NCI-H69 (cell line): ENCODE data around the gene RPL3.

Experiments
- DNase-seq: peaks from one replicate; lab custom pipeline; 2025; lab: John Stamatoyannopoulos, UW

RPL3 gene

DNA sequence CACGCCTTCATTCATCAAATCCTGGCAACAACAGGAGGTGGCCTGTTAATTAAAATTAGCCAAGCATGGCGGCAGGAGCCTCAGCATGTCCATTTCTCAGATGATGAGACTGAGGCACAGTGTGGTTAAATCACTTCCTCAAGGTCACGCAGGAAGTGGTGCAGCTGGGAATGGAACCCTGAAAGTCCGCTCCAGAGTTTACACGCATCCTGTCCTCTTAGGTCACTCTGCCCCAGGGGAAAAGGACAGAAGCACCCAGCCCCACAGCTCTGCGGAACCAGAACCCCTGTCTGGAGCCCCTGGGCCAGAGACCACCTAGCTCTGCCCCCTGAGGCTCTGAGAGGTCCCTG lies 19.6 kb downstream of the RPL3 start:
- DNase-seq: peak; percentile 53

DNA sequence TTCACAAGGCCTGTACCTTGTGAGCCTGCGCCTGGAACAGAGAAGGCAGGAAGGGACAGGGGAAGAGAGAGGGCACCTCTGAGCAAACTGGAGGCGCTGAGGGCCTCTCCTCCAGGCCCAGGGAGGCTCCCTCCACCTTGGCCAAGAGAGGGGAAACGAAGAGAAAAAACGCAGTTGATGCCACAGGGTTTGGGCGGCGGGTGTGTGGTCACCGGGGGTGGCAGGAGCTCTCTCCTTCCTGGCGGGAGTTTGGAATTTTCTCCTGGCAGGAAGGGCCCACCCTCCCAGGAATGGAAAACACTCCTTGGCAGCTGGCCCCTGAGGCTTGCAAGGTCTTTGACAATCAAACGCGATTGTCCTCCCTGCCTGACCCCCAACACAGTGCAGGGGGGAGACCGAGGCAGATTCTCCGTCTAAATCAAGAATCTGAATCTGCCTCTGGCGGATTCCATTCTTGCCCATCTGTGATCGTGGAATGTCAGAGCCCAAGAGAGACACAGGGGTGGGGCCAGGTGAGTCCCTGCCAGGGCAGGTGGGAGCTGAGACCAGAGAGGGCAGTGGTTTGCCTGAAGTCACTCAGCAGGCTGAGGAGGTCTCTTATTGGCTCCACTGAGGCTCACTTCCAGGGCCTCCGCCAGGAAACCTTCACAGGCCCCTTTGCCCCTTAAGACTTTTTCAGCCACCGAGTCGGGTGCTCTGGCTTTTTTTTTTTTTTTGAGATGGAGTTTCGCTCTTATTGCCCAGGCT lies 21.0 kb downstream of the RPL3 start:
- DNase-seq: no peak

GRCh38 chr22:39297490-39298240 lies 21.8 kb downstream of the RPL3 start:
- DNase-seq: peak; percentile 78

GRCh38 chr22:39296981-39297489 lies 22.4 kb downstream of the RPL3 start:
- no peak for DNase-seq

DNA sequence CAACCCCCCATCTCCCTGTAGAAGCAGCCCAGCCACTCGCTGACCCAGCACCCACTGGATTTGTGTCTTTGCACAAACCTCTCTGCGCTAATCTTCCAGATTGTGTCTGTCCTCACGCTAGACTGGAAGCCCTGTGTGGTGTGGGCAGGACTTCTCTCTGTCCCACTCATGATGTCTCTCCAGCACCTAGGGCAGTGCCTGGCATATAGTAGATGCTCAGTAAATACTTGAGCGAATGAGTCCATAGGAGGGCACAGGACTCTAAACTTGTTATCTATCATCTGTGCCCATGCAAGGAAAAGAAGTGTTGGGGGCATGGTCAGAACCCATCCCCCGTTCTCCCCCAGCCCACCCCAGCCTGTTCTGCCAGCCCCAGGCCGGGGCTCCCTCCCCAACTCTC lies 22.9 kb downstream of the RPL3 start:
- DNase-seq: no peak

DNA sequence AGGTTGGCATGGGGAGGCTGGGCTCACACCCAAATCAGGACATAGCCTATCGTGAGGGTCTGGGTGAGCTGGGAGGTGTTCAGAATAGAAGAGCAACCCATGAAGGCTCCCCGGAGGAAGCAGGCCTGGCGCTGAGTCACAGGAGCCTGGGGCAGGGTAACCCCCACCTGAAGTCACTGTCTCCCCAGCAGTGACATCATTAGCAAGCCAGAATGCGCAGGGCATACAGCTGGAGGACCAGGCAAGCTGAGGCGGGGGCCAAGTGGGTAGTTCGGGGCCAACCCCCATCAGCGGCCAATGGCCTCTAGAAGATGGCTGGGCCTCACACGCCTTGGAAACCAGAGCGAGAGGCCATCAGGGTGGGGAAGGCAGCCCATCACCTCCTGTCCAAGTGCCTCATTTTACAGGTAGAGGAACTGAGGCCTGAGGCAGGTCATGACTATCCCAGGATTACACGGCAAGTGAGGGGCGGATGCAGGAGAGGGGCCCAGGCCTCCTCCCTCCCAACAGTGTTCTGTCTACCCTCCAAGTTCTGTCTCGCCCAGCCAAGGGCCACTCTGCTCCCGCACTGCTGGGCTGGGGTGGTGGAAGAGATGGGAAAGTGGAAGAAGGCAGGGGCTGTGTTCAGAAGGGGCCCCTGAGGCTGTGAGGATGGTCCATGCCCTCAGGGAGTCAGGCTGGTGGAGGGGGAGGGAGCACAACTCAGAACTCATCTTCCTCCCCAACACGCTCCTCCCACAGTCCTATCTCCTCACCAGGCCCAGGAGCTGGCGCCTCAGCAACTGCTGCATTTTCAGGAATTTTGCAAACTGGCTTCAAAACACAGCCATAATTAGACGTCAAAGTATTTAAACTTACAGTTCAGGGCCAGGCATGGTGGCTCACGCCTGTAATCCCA lies 24.6 kb downstream of the RPL3 start:
- no peak for DNase-seq

- DNase-seq: no peak
These were observed 25.6 kb downstream of the RPL3 start for GRCh38 chr22:39293766-39294368.

DNA sequence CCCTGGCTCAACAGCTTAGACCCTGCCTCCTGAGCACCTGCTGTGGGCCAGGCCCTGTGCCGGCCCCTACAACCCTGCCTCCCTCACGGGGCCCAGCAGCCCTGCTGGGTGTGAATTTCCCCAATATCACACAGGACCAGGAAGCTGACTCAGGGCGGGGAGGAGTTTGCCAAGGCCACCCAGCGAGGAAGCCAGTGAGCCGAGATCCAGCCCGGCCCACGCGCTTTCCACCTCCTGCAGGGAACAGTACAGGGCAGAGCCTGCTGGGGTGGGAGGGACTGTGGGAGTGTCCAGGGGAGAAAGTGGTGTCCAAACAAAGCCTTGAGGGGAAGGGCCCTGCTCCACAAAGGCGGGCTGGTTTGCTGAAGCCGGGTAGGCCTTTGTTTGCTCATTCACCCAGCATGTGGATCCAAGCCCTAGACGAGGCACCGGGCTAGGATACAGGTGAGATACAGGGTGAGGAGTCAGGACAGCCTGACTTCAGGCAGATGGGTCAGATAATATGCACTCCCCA lies 26.8 kb downstream of the RPL3 start:
- DNase-seq: peak; percentile 91

- no peak for DNase-seq
These were observed 27.4 kb downstream of the RPL3 start for GRCh38 chr22:39292031-39292462.

DNA sequence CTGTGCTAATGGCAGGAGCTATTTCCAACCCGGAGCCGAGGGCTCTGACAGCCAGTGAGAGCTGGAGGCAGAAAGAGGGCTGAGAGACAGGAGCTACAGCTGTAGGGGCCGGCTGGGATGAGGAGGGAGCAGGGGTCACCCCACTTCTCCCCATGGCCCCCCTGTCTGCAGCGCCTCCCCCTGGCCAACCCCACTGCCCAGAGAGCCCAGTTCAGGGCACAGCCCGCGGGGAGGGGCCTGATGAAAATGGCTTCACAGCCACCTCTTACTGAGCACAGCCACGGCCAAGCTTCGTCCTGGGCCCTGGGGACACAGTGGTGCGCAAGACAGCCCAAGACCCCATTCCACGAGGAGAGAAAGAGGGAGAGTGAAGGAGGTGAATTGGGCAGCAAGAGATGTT lies 27.9 kb downstream of the RPL3 start:
- DNase-seq: no peak

DNA sequence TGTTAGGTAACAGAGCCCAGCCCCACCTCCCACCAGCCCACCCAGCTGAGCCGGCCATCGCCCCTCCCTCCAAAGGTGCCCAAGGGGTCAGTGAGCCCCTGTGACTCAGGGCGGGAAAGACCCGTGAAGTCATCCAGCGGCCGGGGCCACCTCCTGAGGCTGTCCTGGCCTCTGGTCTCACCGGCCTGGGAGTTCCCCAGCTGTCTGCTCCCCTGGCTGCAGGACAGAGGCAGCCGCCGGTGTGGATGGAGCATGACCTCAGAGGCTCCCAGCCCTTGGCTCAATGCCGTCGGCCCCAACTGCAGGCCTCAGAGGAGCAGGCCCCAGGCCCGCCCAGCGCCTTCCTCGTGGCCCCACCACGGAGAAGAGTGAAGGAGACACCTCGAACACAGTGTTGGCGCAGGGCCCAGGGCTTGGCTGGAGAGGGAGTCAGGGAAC lies 28.7 kb downstream of the RPL3 start:
- DNase-seq: peak; percentile 33

GRCh38 chr22:39289975-39290720 lies 29.3 kb downstream of the RPL3 start:
- DNase-seq: no peak

DNA sequence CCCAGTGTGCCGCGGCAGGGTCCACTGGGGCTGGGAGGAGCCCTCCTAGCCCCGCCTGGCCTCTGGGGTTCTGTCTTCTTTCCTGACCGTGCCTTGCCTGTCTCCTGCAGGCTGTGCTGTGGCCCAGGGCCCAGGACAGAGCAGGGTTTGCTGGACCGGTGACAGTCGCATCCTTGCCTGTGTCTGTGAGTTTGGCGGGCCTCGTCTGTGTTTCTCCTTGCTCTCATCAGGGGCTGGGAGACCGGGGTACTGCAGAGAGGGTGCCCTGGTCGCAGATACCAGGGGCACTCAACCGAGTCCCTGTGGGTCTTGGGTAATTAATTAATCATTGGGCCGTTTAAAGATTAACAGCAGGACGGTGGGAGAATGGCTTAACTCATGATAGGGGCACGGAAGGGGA lies 29.9 kb downstream of the RPL3 start:
- no peak for DNase-seq

DNA sequence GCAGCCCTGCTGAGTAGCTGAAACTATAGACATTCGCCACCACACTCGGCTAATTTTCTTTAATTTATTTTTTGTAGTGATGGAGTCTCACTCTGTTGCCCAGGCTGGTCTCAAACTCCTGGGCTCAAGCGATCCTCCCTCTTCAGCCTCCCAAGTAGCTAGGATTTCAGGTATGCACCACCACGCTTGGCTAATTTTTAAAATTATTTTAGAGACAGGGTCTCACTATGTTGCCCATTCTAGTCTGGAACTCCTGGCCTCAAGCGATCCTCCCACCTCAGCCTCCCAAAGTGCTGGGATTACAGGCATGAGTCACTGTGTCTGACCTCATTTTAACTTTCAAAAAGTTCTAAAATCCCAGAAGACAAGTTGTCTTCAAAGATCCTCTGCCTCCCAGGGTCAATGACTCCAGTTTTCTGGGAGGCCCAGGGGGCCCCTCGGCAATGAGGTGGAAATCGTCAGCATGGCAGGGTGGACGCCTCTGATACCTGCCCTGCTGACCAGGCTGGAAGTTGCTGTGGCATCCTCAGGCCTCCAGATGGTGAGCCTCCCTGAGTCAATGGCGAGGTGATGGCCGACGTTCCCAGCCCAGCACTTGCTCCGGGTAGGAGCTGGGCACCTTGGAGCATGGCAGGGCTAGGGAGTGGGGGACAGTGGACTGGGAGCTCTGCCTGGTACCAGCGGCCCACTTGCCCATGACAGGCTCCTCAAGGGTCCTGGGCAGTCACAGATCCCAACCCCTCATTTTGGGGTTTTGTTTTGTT lies 31.1 kb downstream of the RPL3 start:
- no peak for DNase-seq

DNA sequence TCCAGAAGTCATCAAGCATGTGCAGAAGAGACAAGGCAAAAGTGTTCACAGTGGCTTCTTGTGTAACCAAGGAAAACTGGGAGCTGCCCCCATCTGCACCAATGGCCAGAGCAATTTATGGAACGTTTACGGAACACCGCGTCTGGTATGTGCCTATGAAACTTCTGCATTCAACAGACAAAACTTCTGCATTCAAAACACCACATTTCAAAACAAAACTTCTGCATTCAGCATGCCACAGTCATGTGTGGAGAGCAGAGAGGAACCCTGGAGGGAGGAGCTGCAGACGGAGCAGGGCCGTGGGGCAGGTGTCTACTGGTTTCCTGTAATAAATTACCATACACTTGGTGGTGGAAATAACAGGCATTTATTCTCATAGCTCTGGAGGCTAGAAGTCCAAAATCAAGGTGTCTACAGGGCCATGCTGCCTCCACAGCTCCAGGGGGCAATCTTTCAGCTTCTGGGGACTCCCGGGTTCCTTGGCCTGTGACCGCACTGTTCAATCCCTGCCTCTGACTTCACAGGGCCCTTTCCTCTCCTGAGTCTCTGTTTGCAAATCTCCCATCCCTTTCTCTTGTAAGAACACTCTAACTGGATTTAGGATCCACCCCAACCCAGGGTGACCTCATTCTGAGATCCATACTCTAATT lies 32.2 kb downstream of the RPL3 start:
- no peak for DNase-seq

DNA sequence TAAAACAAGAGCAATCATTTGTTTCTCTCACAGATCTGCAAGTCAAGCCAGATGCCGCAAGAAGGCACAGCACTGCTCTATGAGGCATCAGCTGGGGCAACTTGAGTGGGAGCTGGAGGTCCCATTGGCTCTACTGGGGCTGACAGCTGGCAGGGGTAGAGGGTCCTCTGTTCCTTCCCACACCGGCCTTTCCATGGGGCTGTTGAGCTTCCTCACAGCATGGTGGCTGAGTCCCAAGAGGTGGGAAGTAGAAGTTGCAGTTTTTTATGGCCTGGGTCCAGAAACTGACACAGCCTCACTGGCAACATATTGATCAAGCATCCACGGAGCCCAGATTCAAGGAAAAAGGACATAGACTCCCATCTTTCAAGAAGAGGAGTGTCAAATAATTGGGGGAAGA lies 34.4 kb downstream of the RPL3 start:
- DNase-seq: no peak

DNA sequence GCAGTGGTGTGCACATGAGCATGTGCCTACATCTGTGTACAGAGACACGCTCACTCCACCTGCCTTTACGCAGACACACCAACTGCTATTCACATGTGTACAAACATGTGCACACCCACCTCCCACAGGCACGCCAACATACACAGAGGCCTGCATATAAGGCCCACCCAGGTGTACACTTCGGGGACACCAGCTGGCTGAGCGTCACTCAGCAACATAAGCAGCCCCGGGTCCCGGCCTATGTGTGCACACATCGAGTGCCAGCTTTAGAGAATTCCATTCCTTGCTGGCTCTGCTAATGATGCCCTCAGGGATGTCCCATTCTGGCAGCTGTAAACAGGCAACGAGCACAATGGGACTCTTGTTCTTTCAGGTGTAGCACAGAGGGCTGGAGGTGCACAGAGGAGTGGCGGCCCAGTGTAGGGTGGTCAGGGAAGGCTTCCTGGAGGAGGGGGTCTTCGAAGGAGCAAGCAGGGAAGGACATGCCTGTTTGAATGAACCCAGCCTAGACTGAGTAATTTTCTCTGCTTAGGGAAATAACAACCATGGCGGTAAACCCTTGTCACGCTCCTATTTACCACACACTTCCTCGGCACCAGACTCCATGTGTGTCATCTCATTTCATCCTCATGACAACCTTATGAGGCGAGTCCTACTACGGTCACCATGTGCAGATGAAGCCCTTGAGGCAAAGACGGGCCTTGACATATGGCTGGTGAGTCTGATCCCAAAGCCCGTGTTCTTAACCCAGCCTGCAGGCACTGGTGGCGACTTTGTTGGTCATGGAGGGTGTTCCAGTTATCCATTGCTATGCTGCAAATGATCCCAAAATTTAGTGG lies 35.1 kb downstream of the RPL3 start:
- peak; percentile 28 for DNase-seq

DNA sequence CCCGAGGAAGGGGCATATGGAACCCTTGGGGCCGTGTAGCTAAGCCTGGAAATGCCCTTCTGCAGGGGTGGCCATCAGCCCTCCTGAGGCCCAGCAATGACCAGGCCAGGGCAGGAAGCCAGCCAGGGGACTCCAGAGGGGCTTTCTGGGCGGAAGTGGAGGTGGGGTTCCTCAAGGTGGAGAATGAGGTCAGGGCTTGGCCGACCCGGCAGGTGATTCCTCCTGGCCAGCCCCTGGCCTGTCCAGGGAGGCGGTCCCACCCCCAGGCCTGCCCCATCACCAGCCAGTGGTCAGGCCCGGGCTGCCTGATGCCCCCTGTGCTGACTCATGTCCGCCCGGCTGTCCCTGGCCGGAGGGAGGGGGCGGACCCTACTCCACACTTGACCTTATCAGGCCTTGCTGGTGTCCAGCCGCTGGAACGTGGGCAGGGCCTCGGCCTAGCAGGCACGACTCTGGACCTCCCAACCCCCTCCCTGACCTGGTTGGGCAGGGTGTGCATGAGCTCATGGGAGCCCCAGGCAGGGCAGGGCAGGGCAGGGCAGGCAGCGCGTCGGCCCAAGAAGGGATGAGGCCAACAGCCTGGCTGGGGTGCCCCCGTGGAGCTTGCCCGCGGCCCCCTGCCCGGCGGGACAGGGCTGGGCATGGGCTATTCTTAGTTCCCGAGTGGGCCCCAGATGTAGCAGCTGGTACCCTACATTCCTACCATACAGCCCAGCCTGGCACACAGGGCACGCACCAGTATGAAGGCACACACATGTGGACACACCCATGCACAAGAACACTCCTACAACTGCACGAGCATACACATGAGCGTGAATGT lies 35.9 kb downstream of the RPL3 start:
- no peak for DNase-seq
